GM19467 (cell line): ENCODE data around the gene FTSJ1.

Experiments
- ATAC-seq: cut with Tn5 transposase; IDR thresholded peaks from one replicate; pipeline ENCODE4 v1.9.1; 2021; ENCODE audit warnings: mild to moderate bottlenecking, moderate library complexity; ENCODE audit not compliant: unreplicated experiment

The FTSJ1 gene

DNA sequence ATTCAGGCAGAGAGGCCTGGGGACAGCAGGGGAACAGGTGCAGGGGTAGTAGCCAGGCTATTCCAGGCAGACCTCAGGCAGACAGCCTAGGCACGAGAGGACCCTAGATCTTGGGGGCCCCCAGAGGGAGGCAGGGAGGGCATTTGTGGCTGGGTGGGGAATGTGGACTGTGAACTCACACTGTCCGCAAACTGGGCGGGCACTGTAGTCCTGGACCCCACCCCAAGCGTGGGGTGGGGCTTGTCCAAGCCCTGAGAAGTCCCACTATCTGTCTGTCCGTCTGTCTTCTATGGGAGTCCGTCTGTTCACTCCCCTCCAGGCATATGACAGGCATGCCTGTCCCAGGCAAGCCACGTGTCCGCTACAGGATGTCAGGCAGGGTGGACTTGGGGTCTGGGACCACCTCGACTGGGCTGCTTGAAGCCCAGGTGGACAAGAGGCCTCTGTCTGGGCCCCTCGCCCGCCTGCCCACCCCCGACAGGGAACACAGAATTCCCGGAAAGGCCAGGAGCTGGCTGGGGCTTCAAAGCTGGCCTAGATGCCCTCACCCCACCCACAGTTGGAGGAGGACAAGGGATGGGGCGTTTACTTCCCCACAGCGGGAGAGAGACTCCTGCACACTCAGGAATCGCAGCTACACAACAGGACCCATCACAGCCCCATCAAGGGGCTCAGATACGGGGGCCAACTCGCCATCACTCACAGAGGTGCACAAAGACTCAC lies 5.7 kb upstream of the FTSJ1 start, which contains the start of gene SLC38A5:
Gene SLC38A5 (minus strand): TSS at position 151 of the 723 bp plus-strand sequence. CDS start 2,336 bp downstream, outside the sequence.
- no peak for ATAC-seq

DNA sequence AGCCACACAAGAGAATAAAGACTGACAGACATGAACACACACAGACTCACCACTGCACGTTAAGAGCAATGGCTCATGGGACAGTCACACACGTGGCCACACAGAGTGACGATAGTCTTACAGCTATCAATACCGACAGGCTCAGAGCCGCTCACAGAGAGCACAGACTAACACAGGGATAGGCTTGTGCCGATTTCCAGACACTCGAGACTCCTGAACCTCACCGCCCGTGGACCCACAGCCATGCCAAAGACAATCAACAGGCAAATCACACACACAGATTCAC lies 5.2 kb upstream of the FTSJ1 start:
- ATAC-seq = no peak

DNA sequence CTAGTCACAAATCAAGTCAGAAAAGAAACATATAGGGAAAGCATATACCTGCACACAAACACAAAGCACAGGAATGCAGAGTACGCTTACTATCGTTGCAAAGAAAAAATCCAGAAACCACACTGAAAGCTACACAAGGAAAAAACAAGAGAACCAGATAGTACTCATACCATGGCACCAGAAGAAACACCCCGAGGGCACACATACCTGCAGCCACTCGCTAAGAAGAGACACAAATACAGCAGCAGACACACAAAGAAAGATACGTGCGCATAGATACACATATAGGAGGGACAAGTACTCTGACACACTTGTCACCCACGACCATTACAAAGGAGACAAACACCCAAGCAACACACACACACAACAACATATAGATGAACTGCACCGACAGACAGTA lies 4.5 kb upstream of the FTSJ1 start:
- ATAC-seq = no peak

DNA sequence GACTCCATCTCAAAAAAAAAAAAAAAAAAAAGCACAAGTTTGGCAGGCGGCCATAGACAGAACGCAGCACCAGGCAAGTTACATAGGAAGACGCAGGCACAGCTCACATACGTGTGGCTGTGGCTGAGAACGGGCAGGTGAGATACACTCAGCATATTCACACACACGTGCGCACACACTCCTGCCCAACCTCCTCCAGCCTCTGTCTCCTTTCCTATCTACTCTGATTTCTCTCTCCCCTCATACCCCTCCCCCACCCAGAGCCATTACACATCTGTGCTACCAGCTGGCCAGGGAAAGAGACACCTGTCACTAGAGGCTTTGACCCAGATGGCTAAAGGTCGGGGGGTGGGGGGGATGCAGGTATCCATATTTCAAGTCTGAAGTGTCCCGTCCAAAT lies 3.8 kb upstream of the FTSJ1 start:
- no peak for ATAC-seq

DNA sequence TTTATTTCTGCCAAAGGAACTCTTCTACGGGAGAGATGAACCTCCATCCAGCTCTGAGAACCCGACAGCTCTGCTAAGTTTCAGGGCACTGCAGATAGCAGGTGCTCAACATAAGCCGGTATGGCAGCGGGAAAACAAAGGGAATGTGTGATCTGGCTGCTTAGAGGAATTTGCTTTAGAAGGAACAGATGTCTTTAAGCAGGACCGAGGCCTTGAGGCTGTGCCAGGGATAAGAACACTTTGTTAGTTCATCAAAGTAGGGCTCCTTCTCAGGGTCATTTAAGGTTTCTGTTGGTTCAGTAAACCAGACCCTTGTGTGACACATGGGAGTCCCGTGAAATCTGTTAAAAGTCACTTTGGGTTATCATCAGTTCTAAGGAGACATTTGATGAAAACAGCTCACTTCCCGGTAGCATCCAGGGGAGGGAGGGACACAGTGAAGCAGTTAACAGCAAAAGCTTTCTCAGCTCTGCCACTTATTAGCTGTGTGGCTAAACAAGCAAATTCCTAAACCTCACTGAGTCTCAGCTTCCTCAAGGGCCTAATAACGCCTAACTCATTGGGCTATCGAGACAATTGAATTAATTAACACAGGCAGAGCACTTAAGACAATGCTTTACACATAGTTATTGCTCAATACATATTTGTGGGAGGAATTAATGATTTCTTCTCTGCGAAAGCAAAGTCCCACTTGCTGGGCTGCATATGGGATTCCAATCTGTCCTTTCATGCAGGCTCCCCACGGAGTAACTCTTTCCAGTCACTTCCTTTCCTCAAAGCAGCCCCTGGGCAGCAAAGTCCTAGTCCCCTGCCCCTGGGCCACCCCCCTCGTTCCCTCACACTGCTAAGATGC lies 2.9 kb upstream of the FTSJ1 start:
- no peak for ATAC-seq

DNA sequence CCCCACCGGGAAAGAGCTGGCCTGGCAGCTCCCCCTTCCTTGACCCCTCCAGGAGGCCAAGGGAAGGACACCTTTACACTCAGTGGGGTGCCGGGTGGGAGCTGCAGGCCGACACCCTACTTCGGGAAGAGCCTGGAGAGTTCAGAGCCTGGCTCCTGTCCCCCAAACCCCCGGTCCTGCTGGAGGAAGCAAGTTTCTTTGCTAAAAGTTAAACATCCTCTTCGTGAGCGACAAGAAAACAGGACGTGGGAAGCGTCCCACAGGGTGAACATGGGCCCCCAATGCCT lies 2.4 kb upstream of the FTSJ1 start:
- ATAC-seq = no peak

DNA sequence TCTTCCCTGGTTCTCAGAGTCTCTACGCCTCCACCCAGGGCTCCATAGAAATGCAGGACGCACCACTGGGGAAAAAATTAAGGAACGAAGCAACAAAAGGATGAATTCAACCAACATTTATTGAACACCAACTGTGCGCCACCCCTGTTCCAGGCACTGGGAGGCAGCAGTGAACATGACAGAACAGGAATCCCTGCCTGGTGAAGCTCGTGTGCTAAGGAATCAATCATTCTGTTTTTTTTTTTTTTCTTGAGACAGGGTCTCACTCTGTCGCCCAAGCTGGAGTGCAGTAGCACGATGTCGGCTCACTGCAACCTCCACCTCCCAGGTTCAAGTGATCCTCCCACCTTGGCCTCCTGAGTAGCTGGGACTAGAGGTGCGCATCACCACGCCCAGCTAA lies 1.9 kb upstream of the FTSJ1 start:
- ATAC-seq = no peak

DNA sequence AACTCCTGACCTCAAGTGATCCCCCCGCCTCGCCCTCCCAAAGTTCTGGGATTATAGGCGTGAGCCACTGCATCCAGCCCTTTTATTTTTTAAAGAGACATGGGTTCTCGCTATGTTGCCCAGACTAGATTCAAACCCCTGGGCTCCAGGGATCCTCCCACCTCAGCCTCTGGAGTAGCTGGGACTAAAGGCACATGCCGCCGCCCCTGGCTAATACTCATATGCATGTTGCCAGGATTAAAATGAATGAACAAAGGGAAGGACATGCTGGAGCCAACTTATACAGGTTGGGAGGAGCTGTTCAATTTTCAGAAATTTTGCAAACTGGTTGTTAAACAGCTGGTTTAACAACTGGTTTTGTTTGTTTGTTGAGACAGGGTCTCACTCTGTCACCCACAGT lies 1.4 kb upstream of the FTSJ1 start:
- ATAC-seq = no peak

DNA sequence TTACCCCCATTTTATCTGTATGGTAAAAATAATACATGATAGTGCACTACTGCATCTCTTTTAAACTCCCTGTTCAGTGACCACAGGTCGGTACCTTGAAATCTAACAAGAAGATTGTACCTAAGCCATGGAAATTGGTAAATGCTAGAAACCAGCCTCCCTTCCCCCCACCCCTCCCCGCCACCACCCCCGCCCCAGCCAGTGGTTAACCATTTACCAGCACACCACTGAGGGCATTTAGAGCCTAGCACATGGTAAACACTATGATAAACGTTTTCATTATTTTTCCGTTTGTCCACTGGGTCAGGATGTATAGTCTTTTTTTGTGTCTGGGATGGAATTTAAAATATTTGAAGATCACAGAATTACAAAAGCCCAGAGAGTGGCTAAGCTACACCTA lies 703 bp upstream of the FTSJ1 start:
- ATAC-seq = no peak

DNA sequence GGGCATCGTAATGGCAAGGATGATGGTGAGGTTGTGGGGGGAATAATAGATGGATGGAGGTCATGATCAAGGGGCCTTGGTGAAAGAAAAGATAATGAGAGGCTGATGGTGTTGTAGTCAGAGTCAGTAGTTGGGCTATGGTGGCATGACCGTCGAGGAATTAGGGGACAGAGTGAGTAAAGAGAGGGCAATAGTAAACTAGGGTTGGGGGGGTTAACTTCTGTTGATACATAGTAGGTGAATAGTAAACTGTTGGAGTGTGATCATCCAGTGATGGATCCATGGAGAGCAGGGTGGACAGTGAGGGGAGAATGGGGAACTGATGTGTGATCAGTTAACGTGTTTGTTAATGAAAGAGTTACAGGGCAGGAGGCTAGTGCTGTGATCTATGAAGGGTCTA lies 920 bp downstream of the FTSJ1 start:
- ATAC-seq = no peak

DNA sequence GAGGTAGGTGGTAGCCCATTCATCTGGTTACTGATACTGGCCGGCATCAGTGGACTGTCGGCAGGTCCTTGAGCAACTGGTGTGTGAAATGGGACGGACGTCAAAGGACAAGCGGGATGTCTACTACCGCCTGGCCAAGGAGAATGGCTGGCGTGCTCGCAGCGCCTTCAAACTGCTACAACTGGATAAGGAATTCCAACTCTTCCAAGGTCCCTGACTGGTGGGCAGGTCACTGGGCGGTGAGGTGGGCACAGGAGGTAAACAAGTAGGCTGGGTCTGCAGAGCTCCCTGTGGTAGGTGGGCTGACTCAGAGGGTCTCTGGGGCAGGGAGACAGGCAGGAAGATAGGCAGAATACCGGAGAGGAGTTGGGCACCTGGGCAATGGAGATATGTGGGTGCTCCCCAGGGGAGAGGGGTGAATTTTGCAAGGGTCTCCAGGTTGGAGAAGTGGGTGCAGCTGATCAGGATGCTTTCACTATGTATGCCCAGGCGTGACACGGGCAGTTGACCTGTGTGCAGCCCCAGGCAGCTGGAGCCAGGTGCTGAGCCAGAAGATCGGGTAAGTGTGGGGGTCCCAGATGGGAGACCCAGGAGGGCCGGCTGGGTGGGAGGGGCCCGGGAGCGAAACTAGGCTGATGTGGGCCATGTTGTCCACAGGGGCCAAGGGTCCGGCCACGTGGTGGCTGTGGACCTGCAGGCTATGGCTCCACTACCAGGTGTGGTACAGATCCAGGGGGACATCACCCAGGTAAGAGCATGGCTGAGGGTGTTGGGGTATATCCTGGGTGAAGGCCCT lies 2.2 kb downstream of the FTSJ1 start:
- ATAC-seq = no peak

DNA sequence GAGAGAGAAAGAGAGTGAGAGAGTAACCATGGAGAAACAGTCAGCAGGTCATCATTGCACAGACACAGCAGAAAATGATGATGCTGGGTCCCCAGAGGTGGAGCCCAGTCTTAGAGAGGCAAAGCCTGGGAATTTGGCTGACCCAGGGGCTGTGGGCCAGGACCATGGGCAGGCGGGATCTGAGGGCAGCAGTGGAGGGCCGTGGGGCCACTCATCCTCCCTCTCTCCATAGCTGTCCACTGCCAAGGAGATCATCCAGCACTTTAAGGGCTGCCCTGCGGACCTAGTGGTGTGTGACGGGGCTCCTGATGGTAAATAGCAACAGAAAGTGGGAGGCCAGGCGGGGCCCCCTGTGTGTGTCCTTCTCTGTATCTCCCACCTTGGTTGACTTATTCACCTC lies 2.8 kb downstream of the FTSJ1 start:
- no peak for ATAC-seq

DNA sequence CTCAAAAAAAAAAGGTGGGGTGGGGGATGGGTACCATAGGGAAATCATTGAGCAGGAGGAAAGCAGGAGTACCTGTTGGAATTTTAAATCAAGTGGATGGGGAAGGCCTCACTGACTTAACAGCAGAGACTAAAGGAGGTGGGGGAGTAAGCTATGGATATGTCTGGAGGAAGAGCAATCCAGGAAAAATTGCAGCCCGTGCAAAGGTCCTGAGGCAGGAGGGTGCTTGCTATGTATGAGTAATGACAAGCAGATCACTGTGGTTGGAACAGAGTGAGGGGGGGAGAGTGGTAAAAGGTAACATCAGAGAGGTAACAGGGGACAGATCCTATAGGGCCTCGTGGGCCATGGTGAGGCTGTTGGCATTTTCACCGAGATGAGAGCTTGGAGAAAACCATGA lies 4.1 kb downstream of the FTSJ1 start:
- ATAC-seq = no peak

DNA sequence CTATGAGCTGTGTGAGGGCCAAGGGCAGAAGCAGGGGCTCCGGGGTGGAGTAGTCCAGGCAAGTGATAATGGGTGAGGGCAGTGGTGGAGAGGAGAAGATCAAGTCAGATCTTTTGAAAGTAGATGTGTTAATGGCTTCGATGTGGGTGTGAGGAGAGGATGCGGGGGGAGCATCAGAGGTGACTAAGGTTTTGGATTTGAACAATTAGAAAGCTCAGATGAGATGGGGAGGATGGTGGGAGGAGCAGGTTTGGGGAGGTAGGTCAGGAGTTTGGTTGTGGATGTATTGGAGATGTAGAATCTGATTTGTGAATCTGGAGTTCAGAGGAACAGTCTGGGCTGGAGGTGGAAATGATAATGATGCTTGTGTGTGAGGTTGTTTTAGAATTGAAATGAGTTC lies 4.6 kb downstream of the FTSJ1 start:
- no peak for ATAC-seq

DNA sequence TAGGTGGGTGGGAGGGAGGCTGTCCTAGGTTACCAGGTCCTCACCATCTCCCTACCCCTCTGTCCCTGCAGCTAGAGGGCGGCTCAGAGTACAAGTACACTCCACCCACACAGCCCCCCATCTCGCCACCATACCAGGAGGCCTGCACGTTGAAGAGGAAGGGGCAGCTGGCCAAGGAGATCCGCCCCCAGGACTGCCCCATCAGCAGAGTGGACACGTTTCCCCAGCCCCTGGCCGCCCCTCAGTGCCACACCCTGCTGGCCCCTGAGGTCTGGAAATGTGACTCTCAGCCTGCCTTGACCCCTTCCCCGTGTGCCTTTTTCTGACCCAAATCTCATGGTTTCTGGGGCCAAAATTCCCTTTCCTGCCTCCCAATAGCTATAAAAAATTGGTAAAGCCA lies 6.5 kb downstream of the FTSJ1 start:
- no peak for ATAC-seq

DNA sequence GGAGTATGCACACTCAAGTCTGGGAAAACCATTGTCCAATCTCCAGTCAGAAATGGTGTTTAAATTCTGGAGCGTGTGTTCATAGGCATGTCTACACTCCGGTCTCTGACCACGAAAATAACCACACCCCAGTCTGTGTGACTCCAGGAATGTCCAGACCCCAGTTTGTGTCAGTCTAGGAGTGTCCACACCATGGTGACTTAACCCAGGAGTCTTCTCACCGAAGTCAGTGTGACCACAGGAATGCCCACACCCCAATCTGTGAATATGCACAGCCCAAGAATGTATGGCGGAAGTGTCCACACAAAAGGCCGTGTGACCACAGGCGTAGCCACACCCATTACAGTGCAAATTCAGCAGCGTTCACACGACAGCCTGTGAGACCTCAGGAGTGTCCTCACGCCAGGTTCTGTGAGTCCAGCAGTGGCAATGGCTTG lies 11.4 kb downstream of the FTSJ1 start:
- ATAC-seq = no peak

DNA sequence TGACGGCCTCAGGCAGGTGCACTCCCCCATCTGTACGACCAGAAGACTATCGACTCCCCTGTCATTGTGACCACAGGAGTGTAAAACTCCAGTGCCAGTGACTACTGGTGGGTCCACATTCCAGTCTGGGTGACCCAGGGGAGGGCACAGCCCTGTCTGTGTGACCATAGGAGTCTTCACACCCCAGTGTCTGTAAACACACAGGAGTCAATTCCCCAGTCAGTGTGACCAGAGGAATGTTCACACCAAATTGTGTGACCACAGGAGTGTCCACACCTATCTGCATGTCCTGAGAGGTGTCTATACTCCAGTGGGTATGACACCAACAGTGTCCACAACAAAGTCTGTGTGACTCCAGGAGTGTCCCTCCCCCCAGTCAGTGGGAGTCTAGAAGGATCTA lies 12.0 kb downstream of the FTSJ1 start:
- no peak for ATAC-seq

DNA sequence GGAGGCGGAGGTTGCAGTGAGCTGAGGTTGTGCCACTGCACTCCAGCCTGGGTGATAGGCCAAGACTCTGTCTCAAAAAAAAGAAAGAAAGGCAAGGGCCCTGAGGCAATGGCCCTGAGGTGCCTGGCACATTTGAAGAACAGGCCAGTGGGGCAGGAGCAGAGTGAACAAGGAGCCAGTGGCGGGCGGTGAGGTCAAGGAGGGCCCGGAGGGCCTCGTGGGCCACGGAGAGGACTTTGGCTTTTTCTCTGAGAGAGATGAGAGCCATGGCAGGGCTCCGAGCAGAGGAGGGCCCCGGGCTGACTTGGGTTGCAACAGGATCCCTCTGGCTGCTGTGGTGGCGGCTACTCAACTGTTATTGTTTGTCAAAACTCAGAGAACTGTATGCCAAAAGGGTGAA lies 13.3 kb downstream of the FTSJ1 start:
- ATAC-seq = no peak

DNA sequence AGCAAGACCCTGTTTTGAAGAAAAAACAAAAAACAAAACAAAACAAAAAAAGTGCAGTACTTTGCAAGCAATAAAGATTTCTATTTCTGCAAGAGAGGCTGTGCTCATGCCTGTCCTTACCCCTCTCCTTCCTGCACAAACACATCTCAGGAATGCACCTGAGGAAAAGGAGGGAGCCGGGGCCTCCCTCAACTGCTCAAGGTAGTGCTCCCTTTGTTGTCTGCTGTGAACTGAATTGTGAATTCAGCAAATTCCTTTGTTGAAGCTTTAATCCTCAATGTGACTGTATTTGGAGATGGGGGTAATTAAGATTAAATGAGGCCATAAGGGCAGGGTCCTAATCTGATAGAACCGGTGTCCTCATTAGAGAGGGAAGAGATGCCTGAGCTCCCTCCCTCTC lies 13.9 kb downstream of the FTSJ1 start:
- ATAC-seq = no peak

DNA sequence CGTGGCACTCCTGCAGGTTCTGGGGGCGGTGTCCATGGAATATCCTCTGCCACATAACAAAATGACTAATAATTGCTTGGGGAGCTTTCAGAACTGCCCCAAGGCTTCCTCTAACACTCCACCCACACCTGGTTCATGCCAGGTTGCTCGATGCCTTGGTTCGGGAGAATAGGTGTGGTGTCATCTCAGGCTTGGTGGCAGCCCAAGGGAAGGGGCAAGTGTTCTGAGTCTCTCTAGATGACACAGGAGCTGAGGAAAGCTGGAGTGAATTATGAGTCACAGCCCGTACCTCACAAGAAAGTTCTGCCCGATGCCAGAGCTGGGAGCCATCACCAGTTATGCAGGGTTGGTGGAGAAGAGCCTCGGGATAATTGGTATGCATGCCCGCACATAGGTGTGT lies 14.7 kb downstream of the FTSJ1 start:
- no peak for ATAC-seq

DNA sequence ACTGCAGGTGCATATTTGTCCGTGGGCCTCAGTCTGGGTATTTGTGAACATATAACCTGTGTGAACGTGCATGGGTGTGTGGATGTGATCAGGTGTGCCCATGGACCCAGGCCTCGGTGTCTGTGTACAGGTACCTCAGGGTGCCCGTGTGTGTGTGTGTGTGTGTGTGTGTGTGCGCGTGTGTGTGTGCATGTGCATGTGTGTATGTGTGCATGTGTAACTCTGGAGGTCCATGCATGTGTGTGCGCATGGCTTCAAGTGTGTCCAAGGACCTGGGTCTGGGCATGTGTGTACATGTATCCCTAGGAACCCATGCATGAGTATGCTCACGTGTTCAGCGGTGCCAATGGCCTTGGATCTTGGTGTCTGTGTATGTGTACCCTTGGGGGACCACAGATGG lies 15.8 kb downstream of the FTSJ1 start:
- no peak for ATAC-seq

DNA sequence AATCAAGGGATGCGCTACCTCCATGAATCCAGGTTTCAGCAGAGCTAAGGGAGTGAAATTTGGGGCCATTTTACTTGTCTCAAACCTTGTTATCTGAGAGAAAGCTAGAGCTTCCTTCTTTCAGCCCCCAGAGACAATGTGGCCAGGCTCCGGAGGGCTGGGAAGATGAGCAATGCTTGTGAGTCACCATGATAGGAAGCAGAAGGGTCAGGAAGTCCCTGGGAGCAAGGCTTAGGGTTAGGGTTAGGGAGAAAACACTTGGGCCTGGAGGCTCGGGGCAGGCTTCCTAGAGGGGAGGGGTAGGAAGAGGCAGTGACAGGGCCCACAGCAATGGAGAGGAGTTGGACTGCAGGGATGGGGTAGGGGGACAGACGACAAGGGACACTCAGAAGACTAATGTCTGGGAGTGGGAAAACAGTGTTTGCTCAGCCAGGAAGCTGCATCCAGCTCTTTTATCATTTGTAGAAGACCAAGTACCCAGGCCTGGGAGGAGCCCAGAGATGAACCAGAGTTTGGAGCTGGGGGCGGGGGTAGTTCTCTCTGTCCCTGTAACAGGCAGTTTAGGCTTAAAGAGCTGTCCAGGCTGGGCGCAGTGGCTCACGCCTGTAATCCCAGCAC lies 16.4 kb downstream of the FTSJ1 start:
- ATAC-seq = no peak
